ENCODE results near the gene CEP70.

DNA sequence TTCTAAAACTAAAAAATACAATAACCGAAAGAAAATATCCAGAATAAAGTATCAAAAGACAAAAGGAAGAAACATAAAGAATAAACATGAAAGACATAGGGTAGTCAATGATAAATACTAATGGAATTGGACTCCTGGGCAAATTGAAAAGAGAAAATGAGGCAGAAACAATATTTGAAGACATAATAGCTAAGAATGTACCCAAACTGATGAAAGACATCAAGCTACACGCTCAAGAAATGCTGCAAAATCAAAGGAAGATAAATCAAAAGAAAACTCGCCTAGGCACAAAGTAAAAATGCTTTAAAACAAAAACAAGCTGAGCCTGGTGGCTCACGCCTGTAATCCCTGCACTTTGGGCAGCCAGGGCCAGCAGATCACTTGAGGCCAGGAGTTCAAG is 34.9 kb downstream of the CEP70 start:
- TF ChIP-seq POLR2A (IDR thresholded peaks at IDR 0.05) (no peak), POLR2AphosphoS5 (IDR thresholded peaks at IDR 0.05) (no peak)
- TF ChIP-seq, protein P1, sequence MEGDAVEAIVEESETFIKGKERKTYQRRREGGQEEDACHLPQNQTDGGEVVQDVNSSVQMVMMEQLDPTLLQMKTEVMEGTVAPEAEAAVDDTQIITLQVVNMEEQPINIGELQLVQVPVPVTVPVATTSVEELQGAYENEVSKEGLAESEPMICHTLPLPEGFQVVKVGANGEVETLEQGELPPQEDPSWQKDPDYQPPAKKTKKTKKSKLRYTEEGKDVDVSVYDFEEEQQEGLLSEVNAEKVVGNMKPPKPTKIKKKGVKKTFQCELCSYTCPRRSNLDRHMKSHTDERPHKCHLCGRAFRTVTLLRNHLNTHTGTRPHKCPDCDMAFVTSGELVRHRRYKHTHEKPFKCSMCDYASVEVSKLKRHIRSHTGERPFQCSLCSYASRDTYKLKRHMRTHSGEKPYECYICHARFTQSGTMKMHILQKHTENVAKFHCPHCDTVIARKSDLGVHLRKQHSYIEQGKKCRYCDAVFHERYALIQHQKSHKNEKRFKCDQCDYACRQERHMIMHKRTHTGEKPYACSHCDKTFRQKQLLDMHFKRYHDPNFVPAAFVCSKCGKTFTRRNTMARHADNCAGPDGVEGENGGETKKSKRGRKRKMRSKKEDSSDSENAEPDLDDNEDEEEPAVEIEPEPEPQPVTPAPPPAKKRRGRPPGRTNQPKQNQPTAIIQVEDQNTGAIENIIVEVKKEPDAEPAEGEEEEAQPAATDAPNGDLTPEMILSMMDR (IDR thresholded peaks at IDR 0.05 in 8 of 11, conservative IDR thresholded peaks at IDR 0.05 in 3 of 11) = no peak

All from spleen (tissue), 7 donors.